GM18858 (cell line): ENCODE data around the gene MAP1LC3B.

ENCODE experiments used
- ATAC-seq: cut with Tn5 transposase; IDR thresholded peaks from one replicate; pipeline ENCODE4 v1.9.1; 2021; ENCODE audit not compliant: unreplicated experiment

Gene MAP1LC3B

GRCh38 chr16:87407511-87408112 is 15.5 kb downstream of the MAP1LC3B start:
- no peak for ATAC-seq

- ATAC-seq = no peak
These were observed 17.0 kb downstream of the MAP1LC3B start for GRCh38 chr16:87409153-87409552.

GRCh38 chr16:87409781-87410180 is 17.6 kb downstream of the MAP1LC3B start:
- no peak for ATAC-seq

- no peak for ATAC-seq
These were observed 18.4 kb downstream of the MAP1LC3B start for GRCh38 chr16:87410530-87410929.

GRCh38 chr16:87410968-87411367 is 18.8 kb downstream of the MAP1LC3B start:
- no peak for ATAC-seq

GRCh38 chr16:87411375-87412271 is 19.5 kb downstream of the MAP1LC3B start:
- ATAC-seq = no peak

GRCh38 chr16:87412371-87412995 is 20.3 kb downstream of the MAP1LC3B start:
- no peak for ATAC-seq

GRCh38 chr16:87412996-87413421 is 20.9 kb downstream of the MAP1LC3B start:
- ATAC-seq = no peak

GRCh38 chr16:87414251-87414680 is 22.1 kb downstream of the MAP1LC3B start:
- no peak for ATAC-seq

GRCh38 chr16:87415441-87415840 is 23.3 kb downstream of the MAP1LC3B start:
- no peak for ATAC-seq

- ATAC-seq = no peak
These were observed 24.8 kb downstream of the MAP1LC3B start for GRCh38 chr16:87416826-87417527.

GRCh38 chr16:87417528-87417910 is 25.4 kb downstream of the MAP1LC3B start:
- no peak for ATAC-seq

GRCh38 chr16:87418216-87418615 is 26.1 kb downstream of the MAP1LC3B start:
- no peak for ATAC-seq

GRCh38 chr16:87418644-87419043 is 26.5 kb downstream of the MAP1LC3B start:
- no peak for ATAC-seq

GRCh38 chr16:87420026-87421002 is 28.2 kb downstream of the MAP1LC3B start:
- ATAC-seq = no peak

GRCh38 chr16:87421003-87421912 is 29.1 kb downstream of the MAP1LC3B start:
- ATAC-seq = no peak

- no peak for ATAC-seq
These were observed 30.0 kb downstream of the MAP1LC3B start for GRCh38 chr16:87422106-87422505.

GRCh38 chr16:87423429-87423828 is 31.3 kb downstream of the MAP1LC3B start:
- no peak for ATAC-seq

- no peak for ATAC-seq
These were observed 32.1 kb downstream of the MAP1LC3B start for GRCh38 chr16:87424266-87424665.
